HG03039 (cell line): ENCODE measurements around the gene CHAF1A.

ENCODE experiments used
- ATAC-seq: cut with Tn5 transposase; IDR thresholded peaks from one replicate; pipeline ENCODE4 v1.9.1; 2021; ENCODE audit warnings: mild to moderate bottlenecking, moderate library complexity; ENCODE audit not compliant: unreplicated experiment

Gene CHAF1A

GRCh38 chr19:4487572-4487971 is 85.1 kb downstream of the CHAF1A start:
- no peak for ATAC-seq

GRCh38 chr19:4488496-4488895 is 86.1 kb downstream of the CHAF1A start:
- no peak for ATAC-seq

GRCh38 chr19:4491446-4491845 is 89.0 kb downstream of the CHAF1A start:
- no peak for ATAC-seq

GRCh38 chr19:4492337-4493103 is 90.1 kb downstream of the CHAF1A start:
- no peak for ATAC-seq
